ENCODE data around the gene USF1. TPM values are rescaled to one million over a fixed set of nuclear protein-coding genes. Genes with fewer than 3 reads are reported as not detected.

The USF1 gene
- total RNA-seq, 1 experiment from 2014 or later, result 59.2 TPM

DNA sequence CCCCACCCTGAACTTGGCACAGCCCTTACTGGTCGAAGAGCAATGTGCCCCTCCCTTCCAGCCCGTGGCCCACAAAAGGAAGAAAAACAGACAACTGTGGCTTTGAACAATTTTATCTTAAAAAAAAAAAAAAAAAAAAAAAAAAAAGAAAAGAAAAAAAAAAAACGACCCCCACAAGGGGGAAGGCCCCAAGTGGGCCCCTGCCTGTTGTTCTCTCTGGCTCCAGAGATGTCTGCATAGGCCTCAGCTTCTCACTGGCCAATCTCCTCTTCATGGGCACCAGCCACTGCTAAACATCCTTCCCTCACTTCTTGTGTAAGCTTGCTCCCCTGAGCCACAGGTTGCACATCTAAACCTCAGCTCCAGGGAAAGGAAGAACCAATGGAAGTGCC, 6.6 kb downstream of the USF1 start:
- Histone ChIP-seq H2BK20ac (ENCODE audit: low read depth, low read length, poor library complexity, severe bottlenecking) (no peak overlapping the region), H3K18ac (ENCODE audit: insufficient read length, low read depth, low read length) (no peak overlapping the region), H3K14ac (ENCODE audit: insufficient read depth, low read length) (no peak overlapping the region), H3K27ac (ENCODE audit: insufficient read length, low read depth, low read length) (no peak overlapping the region), H4K91ac (ENCODE audit: insufficient read length, low read depth, low read length) (no peak overlapping the region), H2BK12ac (ENCODE audit: insufficient read length, low read depth, low read length) (no peak overlapping the region), H3K4ac (ENCODE audit: low read depth, low read length) (no peak overlapping the region), H4K8ac (replicated peaks; ENCODE audit: insufficient read length, low read depth, low read length) (no peak overlapping the region), H3K56ac (ENCODE audit: insufficient read length, low read depth, low read length) (no peak overlapping the region), H2BK15ac (ENCODE audit: low read depth, low read length) (no peak overlapping the region), H4K5ac (ENCODE audit: insufficient read length, low read depth, low read length) (no peak overlapping the region), H3K27me3 (ENCODE audit: insufficient read depth, low read length) (no peaks in the 10 kb centered on the region), H2BK120ac (ENCODE audit: low read depth, low read length, poor library complexity, severe bottlenecking) (no peak overlapping the region), H3K23ac (ENCODE audit: insufficient read length, low read depth, low read length) (no peak overlapping the region), H2BK5ac (ENCODE audit: insufficient read length, low read length) (no peak overlapping the region), H3K4me2 (ENCODE audit: insufficient read depth, insufficient read length, low read length) (peak overlapping the region; percentile 54), H2AFZ (ENCODE audit: low read length) (no peak overlapping the region), H3K9ac (ENCODE audit: extremely low read depth, insufficient read length, low read length) (no peak overlapping the region), H3K4me1 (ENCODE audit: insufficient read depth, low read length) (peaks cover 2% of the 10 kb centered on the region), H4K20me1 (ENCODE audit: control insufficient read depth, insufficient read depth, insufficient read length) (no peaks in the 10 kb centered on the region), H3K79me2 (ENCODE audit: insufficient read depth, low read length) (peaks cover 1% of the 10 kb centered on the region; the same call in 1 of the 2 replicates), H3T11ph (ENCODE audit: low read length) (no peak overlapping the region), H2AK5ac (ENCODE audit: insufficient read length, low read length) (no peak overlapping the region), H3K23me2 (ENCODE audit: insufficient read length, low read depth, low read length, poor library complexity, severe bottlenecking) (peaks cover 7% of the 10 kb centered on the region), H3K79me1 (ENCODE audit: insufficient read depth, low read depth, low read length, poor library complexity, severe bottlenecking) (no peaks in the 10 kb centered on the region), H3K9me3 (ENCODE audit: control insufficient read depth, low read depth, low read length) (no peaks in the 10 kb centered on the region)
- Mint-ChIP-seq H3K27ac (peak overlapping the region; percentile 94 to 97 (median 94); a peak in 6 of 7 replicates), H3K4me1 (peaks cover 20 to 38% of the 10 kb centered on the region in 2 experiments), H3K36me3 (ENCODE audit: insufficient read depth in 1 of 3, low read depth in 3 of 3) (peaks cover 32 to 49% (median 40%) of the 10 kb centered on the region in 3 experiments; a peak in 6 of 7 replicates), H3K9me3 (no peaks in the 10 kb centered on the region; a peak in 1 of 5 replicates), H3K4me3 (peak overlapping the region; percentile 88 to 91), H3K27me3 (ENCODE audit: low read depth) (no peaks in the 10 kb centered on the region; the same call in 1 of the 2 replicates)
- TF ChIP-seq, protein P1, sequence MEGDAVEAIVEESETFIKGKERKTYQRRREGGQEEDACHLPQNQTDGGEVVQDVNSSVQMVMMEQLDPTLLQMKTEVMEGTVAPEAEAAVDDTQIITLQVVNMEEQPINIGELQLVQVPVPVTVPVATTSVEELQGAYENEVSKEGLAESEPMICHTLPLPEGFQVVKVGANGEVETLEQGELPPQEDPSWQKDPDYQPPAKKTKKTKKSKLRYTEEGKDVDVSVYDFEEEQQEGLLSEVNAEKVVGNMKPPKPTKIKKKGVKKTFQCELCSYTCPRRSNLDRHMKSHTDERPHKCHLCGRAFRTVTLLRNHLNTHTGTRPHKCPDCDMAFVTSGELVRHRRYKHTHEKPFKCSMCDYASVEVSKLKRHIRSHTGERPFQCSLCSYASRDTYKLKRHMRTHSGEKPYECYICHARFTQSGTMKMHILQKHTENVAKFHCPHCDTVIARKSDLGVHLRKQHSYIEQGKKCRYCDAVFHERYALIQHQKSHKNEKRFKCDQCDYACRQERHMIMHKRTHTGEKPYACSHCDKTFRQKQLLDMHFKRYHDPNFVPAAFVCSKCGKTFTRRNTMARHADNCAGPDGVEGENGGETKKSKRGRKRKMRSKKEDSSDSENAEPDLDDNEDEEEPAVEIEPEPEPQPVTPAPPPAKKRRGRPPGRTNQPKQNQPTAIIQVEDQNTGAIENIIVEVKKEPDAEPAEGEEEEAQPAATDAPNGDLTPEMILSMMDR (conservative IDR thresholded peaks at IDR 0.05), result no peak
- DNase-seq, result no peak
- WGBS (ENCODE audit: extremely low coverage, insufficient read length, low lambda C conversion rate), result no CpG with 5 or more reads among the region's 3 CpGs
